SK-N-MC (cell line): ENCODE measurements around the gene UCKL1.

Experiments used
- EZH2 ChIP-seq: fragments of 200-600 bp; sonication (generic); IDR thresholded peaks from one replicate; pipeline ENCODE4 v1.6.1; 2017; ENCODE audit warnings: antibody characterized with exemption
- FOXP2 ChIP-seq: optimal IDR thresholded peaks from 2 replicates; pipeline ENCODE3; 2011; ENCODE audit warnings: mild to moderate bottlenecking, moderate library complexity; ENCODE audit not compliant: insufficient read depth; ENCODE audit errors: extremely low read length, control extremely low read depth
- POLR2AphosphoS5 ChIP-seq: IDR thresholded peaks from 2 replicates; pipeline ENCODE4 v1.6.1; 2012; ENCODE audit warnings: mild to moderate bottlenecking, low read depth, low read length, borderline replicate concordance

- no peak for TF ChIP-seq EZH2
- no peak for TF ChIP-seq POLR2AphosphoS5
- no peak for TF ChIP-seq FOXP2
Observed at GRCh38 chr20:63903796-63904561, 52.2 kb downstream of the UCKL1 start.
